Activated CD8-positive, alpha-beta memory T cell treated with anti-CD3 and anti-CD28 coated beads for 24 hours (primary cell): Measurements from ENCODE around the gene DNAI2.
"Not testable (repeated sequence)": the region's sequence is repeated elsewhere in the genome, so short reads cannot be mapped to it uniquely, and the experiment has no call there.

ENCODE experiments used
- DNase-seq: peaks from one replicate; pipeline ENCODE4 v3.0.0-alpha.2; 2020

The DNAI2 gene

DNA sequence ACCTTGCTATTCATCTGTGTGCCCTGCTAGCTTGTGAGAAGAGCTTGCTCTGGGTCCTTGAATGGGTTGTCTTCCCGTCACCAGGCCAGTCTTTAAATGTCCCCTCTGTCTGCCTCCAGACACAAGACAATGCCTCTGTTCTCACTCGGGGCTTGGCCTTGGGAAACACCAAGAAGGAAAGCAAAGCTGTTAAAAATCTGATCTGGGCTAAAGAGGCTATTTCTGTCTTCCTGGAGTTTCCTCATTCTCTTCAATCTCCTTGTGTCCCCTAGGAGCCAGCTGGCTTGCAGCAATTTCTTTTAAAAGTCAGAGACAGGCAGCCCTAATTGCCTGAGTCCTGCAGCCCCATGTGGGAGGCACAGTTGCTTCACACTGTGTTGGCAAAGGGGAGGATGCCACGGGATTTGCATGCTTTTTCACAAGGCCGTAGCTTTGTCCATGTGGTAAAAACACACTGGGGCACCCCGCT is 2.5 kb downstream of the DNAI2 start:
- DNase-seq = no peak

DNA sequence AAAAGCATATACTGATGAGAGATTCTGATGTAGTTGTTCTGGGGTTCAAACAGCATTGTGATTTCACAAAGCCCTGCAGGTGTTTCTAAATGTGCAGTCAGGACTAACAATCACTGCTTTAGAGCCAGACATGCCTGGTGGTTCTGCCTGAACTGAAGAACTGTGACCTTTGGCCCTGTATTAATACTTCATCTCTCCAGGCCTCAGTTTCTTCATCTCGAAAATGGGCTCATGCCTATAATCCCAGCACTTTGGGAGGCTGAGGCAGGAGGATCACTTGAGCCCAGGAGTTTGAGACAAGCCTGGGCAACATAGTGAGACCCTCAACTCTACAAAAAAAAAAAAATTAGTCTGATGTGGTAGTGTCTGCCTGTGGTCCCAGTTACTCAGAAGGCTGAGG is 3.9 kb downstream of the DNAI2 start:
- DNase-seq = no peak

DNA sequence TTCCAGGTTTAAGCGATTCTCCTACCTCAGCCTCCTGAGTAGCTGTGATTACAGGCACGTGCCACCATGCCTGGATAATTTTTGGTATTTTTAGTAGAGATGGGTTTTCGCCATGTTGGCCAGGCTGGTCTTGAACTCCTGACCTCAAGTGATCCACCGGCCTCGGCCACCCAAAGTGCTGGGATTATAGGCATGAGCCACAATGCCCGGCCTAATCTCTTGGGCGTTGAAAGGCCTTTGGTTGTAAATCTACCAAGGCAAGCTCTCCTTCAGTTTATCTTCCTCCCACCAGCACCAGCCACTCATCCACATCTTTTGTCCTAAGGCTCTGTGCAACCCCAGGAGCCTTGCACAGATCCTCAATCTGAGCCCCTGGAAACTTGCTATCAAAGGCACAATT is 5.6 kb downstream of the DNAI2 start:
- not testable (repeated sequence) for DNase-seq

- peak; percentile 70 for DNase-seq
Measured at GRCh38 chr17:74280093-74280513, 6.1 kb downstream of the DNAI2 start.

DNA sequence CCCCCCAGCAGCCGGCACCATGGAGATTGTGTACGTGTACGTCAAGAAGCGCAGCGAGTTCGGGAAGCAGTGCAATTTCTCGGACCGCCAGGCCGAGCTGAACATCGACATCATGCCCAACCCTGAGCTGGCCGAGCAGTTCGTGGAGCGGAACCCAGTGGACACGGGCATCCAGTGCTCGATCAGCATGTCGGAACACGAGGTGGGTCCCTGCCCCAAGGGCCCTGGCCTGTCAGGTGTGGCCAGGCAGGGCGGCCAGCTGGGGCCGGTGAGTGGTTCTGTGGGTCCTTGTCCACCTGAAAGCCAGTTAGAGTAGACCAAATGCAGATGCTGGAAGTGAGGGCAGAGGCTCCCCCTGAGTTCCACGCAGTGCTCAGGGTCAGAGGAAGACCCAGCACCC is 7.8 kb downstream of the DNAI2 start:
- DNase-seq = no peak

GRCh38 chr17:74282274-74282586 is 8.2 kb downstream of the DNAI2 start:
- DNase-seq = not testable (repeated sequence)

GRCh38 chr17:74282587-74283370 is 8.7 kb downstream of the DNAI2 start:
- DNase-seq = peak; percentile 74

DNA sequence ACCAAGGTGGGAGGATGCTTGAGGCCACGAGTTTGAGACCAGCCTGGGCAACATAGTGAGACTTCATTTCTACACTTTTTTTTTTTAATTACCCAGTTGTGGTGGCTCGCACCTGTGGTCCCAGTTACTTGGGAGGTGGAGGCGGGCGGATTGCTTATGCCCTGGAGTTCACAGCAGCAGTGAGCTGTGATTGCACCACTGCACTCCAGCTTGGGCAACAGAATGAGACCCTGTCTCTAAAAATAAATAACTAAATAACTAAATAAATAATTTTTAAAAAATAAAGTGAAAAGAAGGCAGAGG is 9.3 kb downstream of the DNAI2 start:
- DNase-seq = no peak

GRCh38 chr17:74287031-74287602 is 13.1 kb downstream of the DNAI2 start:
- no peak for DNase-seq

- no peak for DNase-seq
Measured at GRCh38 chr17:74288785-74289184, 14.8 kb downstream of the DNAI2 start.

- no peak for DNase-seq
Measured at GRCh38 chr17:74289688-74290087, 15.7 kb downstream of the DNAI2 start.

DNA sequence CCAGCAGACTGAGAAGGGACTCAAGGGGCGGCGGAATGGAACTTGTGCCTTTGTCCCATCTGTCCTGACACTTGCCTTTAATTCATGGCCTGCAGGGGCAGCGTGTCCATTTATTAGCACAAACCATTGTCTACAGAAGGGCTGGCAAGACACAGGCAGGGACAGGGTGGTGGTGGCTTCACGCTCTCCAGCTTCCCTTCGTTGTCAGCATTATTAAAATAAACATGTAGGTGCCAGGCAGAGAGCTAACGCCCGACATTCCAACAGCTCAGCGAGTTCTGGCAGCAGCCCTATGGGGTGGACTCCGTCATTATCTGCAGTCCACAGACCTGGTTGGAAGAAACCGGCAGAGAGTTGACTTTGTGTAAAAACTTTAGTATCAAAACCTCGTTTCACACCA is 16.3 kb downstream of the DNAI2 start:
- no peak for DNase-seq

GRCh38 chr17:74292495-74292894 is 18.5 kb downstream of the DNAI2 start:
- DNase-seq = no peak

DNA sequence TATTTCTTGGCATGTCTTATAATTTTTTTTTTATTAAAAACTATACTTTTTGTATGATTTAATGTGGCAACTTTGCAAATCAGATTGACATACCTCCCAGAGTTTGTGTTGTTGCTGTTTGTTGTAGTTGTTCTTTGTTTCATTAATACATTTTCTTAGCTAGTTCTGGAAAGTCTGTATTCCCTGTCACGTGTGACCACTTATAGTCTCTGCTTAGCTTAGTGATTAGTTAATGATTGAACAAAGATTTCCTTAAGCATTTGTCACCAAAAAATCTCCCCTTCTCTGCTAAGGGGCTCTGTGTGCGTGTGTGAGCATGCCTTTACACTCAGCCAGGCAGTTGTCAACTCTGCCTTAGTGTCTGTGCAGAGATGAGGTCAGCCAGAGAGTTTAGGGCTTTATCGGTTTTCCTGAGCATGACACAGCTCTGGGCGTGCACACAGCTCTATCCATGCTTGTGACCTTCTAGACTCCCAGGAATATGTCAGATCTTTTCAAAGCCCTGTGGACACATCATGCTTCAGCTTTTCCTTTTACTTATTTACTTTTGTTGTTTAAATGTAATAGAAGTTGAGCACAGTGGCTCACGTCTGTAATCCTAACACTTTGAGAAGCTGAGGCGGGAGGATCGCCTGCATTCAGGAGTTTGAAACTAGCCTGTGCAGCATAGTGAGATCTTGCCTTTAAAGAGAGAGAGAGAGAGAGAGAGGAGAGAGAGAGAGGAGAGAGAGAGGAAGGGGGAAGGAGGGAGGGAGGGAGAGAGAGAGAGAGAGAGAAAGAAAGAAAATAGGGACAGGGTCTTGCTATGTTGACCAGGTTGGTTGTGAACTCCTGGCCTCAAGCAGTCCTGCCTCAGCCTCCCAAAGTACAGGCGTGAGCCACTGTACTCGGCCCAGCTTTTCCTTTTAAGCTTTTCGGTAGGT is 21.9 kb downstream of the DNAI2 start:
- DNase-seq = no peak

- no peak for DNase-seq
Measured at GRCh38 chr17:74296548-74296936, 22.5 kb downstream of the DNAI2 start.

GRCh38 chr17:74297941-74298340 is 23.9 kb downstream of the DNAI2 start:
- DNase-seq = no peak

GRCh38 chr17:74298778-74299177 is 24.7 kb downstream of the DNAI2 start:
- no peak for DNase-seq

DNA sequence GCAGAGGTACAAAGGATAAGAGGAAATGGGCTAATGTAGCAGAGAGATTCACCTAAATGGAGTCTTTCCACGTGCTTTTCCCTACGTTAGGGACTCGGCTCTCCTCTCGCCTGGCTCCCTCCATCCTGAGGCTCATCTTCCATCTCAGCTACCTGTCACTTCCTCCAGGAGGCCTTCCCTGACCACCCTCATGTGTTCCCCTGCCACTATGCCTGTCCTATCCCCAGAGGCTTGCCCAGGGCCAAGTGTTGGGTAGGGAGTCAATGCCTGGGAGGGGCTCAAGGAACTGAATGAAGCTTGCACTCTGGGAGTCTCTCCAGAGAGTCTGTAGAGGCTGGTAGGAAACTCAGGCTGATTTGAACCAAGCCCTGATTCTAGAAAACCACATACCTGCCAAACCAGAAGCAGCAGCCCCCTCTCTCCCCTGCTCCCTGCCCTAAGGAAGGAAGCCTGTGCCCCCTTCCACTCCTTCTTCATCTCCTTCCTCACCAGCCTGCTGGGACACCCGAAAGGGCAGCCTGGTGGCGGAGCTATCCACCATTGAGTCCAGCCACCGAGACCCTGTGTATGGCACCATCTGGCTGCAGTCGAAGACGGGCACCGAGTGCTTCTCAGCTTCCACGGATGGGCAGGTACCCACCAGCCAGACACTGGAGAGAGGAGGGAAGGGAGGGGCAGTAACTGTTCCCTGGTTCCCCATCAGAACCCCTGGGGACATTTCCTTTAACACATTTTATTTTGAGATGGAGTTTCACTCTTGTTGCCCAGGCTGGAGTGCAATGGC is 25.4 kb downstream of the DNAI2 start:
- no peak for DNase-seq

DNA sequence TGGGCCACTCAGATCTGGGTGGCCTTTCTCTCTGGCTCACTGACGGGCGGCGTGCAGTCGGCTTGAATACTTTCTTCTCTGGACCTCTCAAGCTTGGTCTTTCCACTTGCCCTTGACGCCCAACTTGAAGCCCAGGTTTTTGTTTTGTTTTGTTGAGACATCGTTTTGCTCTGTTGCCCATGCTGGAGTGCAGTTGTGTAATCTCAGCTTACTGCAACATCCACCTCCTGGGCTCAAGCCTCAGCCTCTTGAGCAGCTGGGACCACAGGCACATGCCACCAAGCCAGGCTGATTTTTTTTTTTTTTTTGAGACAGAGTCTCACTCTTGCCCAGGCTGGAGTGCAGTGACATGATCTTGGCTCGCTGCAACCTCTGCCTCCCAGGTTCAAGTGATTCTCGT is 29.3 kb downstream of the DNAI2 start:
- no peak for DNase-seq

DNA sequence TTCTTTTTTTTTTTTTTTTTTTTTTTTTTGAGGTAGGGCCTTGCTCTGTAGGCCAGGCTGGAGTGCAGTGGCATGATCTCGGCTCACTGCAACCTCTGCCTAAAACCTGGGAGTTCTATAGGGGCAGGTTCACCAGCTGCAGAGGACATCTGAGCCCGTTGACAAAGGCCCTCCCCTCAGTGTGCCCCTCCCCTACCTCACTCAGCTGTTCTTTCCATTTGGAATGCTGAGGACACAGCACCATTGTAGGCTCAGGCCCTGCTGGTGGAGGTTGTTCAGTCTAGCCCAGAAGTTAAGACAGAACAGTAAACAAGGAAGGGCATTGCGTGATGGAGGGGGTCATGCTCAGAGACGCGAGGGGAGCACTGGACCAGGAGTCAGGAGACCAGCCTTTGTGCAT is 30.1 kb downstream of the DNAI2 start:
- no peak for DNase-seq

GRCh38 chr17:74305865-74306654 is 32.0 kb downstream of the DNAI2 start:
- DNase-seq = no peak
